ENCODE results near the gene APBB3. TPM values are rescaled to one million over a fixed set of nuclear protein-coding genes. Genes with fewer than 3 reads are reported as not detected.
"Not testable (repeated sequence)": the region's sequence is repeated elsewhere in the genome, so short reads cannot be mapped to it uniquely, and the experiment has no call there.

The APBB3 gene
- total RNA-seq, 1 experiment from 2014 or later, result 22.7 TPM

- ChIA-PET CTCF (no interaction called here), POLR2A (interaction anchor here (1.5 to 1.9 kb wide), 2 partner anchors 9 to 31 kb away, joined by 4 to 6 read pairs; no protein-coding TSS in a partner anchor)
- H3K27ac Mint-ChIP-seq (ENCODE audit: low read depth, unreplicated experiment), result peak overlapping the region; percentile 51
- H3K36me3 Mint-ChIP-seq (ENCODE audit: insufficient read depth, unreplicated experiment), result peaks cover 9% of the 10 kb centered on the region
- DNase-seq (ENCODE audit: unreplicated experiment), result no peak
- no TSS peak for BruUV-seq (replicated peaks)
- TF ChIP-seq CTCF (IDR thresholded peaks at IDR 0.05; ENCODE audit: unreplicated experiment), result no peak
- no peaks in the 10 kb centered on the region for H3K9me3 Mint-ChIP-seq (ENCODE audit: unreplicated experiment)
- H3K4me1 Mint-ChIP-seq (ENCODE audit: insufficient read depth, unreplicated experiment), result peaks cover 32% of the 10 kb centered on the region
- H3K4me3 Mint-ChIP-seq (ENCODE audit: unreplicated experiment), result no peak overlapping the region
- H3K27me3 Mint-ChIP-seq (ENCODE audit: insufficient read depth, unreplicated experiment), result no peaks in the 10 kb centered on the region
- intact Hi-C loops (cut with micrococcal nuclease), result no loop called here
Observed at GRCh38 chr5:140598836-140599235, 34.4 kb upstream of the APBB3 start.

DNA sequence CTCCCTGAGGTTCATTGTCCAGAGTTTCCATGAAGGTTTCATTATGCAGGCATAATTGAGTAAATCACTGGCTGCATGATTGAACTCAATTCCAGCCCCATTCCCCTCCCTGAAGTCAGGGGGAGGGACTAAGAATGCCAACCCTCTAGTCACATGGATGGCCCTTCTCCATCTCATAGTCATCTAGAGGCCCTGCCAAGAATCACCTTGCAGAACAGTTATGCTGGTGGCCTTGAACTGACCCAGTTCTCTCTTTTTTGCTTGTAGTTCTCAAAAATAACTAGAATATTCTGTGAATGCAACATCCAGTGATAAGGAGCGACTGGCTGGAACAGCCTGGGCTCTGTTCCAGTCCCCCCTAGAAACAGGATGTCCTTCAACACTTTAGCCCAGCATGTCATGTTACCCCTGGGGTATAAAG is 31.9 kb upstream of the APBB3 start:
- no peak overlapping the region for H3K4me3 Mint-ChIP-seq (ENCODE audit: unreplicated experiment)
- peak; percentile 66 for DNase-seq (ENCODE audit: unreplicated experiment)
- BruUV-seq (replicated peaks), result no TSS peak
- no peaks in the 10 kb centered on the region for H3K27me3 Mint-ChIP-seq (ENCODE audit: insufficient read depth, unreplicated experiment)
- POLR2A ChIA-PET, result interaction anchor here (0.6 to 2.4 kb wide), 6 partner anchors 11 to 317 kb away, joined by 3 to 11 read pairs (median 4); partner anchors contain the start of genes IK, NDUFA2 and SRA1
- intact Hi-C loops (cut with micrococcal nuclease), result no loop called here
- TF ChIP-seq CTCF (IDR thresholded peaks at IDR 0.05; ENCODE audit: unreplicated experiment), result no peak
- H3K36me3 Mint-ChIP-seq (ENCODE audit: insufficient read depth, unreplicated experiment), result no peaks in the 10 kb centered on the region
- no peaks in the 10 kb centered on the region for H3K9me3 Mint-ChIP-seq (ENCODE audit: unreplicated experiment)
- H3K4me1 Mint-ChIP-seq (ENCODE audit: insufficient read depth, unreplicated experiment), result peaks cover 21% of the 10 kb centered on the region
- CTCF ChIA-PET, result interaction anchor here (0.8 to 1.8 kb wide), 4 partner anchors 15 to 46 kb away, joined by 3 to 4 read pairs (median 3); no protein-coding TSS in a partner anchor
- no peak overlapping the region for H3K27ac Mint-ChIP-seq (ENCODE audit: low read depth, unreplicated experiment)

- intact Hi-C loops (cut with micrococcal nuclease), result no loop called here
- Mint-ChIP-seq H3K36me3 (ENCODE audit: insufficient read depth, unreplicated experiment) (no peaks in the 10 kb centered on the region), H3K27me3 (ENCODE audit: insufficient read depth, unreplicated experiment) (no peaks in the 10 kb centered on the region), H3K9me3 (ENCODE audit: unreplicated experiment) (no peaks in the 10 kb centered on the region), H3K4me1 (ENCODE audit: insufficient read depth, unreplicated experiment) (peaks cover 21% of the 10 kb centered on the region), H3K4me3 (ENCODE audit: unreplicated experiment) (no peak overlapping the region), H3K27ac (ENCODE audit: low read depth, unreplicated experiment) (no peak overlapping the region)
- peak; percentile 84 for DNase-seq (ENCODE audit: unreplicated experiment)
- POLR2A ChIA-PET, result interaction anchor here (0.6 to 2.4 kb wide), 7 partner anchors 10 to 318 kb away, joined by 3 to 11 read pairs (median 4); partner anchors contain the start of genes IK, NDUFA2 and SRA1
- no peak for TF ChIP-seq CTCF (IDR thresholded peaks at IDR 0.05; ENCODE audit: unreplicated experiment)
- CTCF ChIA-PET, result interaction anchor here (0.6 to 1.8 kb wide), 6 partner anchors 36 to 223 kb away, joined by 3 to 4 read pairs (median 4); partner anchors contain the start of genes IK and NDUFA2
- BruUV-seq (replicated peaks), result no TSS peak
Observed at GRCh38 chr5:140595538-140596300, 31.3 kb upstream of the APBB3 start.

GRCh38 chr5:140594169-140594568 is 29.8 kb upstream of the APBB3 start:
- Mint-ChIP-seq H3K27me3 (ENCODE audit: insufficient read depth, unreplicated experiment) (no peaks in the 10 kb centered on the region), H3K36me3 (ENCODE audit: insufficient read depth, unreplicated experiment) (no peaks in the 10 kb centered on the region), H3K27ac (ENCODE audit: low read depth, unreplicated experiment) (no peak overlapping the region), H3K4me1 (ENCODE audit: insufficient read depth, unreplicated experiment) (peaks cover 21% of the 10 kb centered on the region), H3K4me3 (ENCODE audit: unreplicated experiment) (no peak overlapping the region), H3K9me3 (ENCODE audit: unreplicated experiment) (no peaks in the 10 kb centered on the region)
- BruUV-seq (replicated peaks), result no TSS peak
- no peak for DNase-seq (ENCODE audit: unreplicated experiment)
- TF ChIP-seq CTCF (IDR thresholded peaks at IDR 0.05; ENCODE audit: unreplicated experiment), result no peak
- ChIA-PET POLR2A (interaction anchor here (0.5 to 1.2 kb wide), 7 partner anchors 8 to 533 kb away, joined by 3 to 5 read pairs (median 3); no protein-coding TSS in a partner anchor), CTCF (no interaction called here)
- intact Hi-C loops (cut with micrococcal nuclease), result no loop called here

DNA sequence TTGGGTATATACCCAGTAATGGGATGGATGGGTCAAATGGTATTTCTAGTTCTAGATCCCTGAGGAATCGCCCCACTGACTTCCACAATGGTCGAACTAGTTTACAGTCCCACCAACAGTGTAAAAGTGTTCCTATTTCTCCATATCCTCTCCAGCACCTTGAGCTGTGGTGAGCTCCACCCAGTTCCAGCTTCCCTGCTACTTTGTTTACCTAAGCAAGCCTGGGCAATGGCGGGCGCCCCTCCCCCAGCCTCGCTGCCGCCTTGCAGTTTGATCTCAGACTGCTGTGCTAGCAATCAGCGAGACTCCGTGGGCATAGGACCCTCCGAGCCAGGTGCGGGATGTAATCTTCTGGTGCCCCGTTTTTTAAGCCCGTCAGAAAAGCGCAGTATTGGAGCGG is 28.7 kb upstream of the APBB3 start:
- DNase-seq (ENCODE audit: unreplicated experiment), result peak; percentile 77
- H3K27me3 Mint-ChIP-seq (ENCODE audit: insufficient read depth, unreplicated experiment); BruUV-seq (replicated peaks); H3K9me3 Mint-ChIP-seq (ENCODE audit: unreplicated experiment); CTCF ChIA-PET; H3K27ac Mint-ChIP-seq (ENCODE audit: low read depth, unreplicated experiment); intact Hi-C loops (cut with micrococcal nuclease); H3K4me3 Mint-ChIP-seq (ENCODE audit: unreplicated experiment); H3K36me3 Mint-ChIP-seq (ENCODE audit: insufficient read depth, unreplicated experiment): not testable (repeated sequence)
- POLR2A ChIA-PET, result interaction anchor here (0.6 to 1.1 kb wide), 2 partner anchors 14 to 360 kb away, joined by 3 read pairs; no protein-coding TSS in a partner anchor
- H3K4me1 Mint-ChIP-seq (ENCODE audit: insufficient read depth, unreplicated experiment), result peaks cover 21% of the 10 kb centered on the region
